GM18508 (cell line): ENCODE data around the gene ABHD2.
A peak's percentile ranks its signal among the peaks of the same experiment; 100 is the strongest.
"Not testable (repeated sequence)": the region's sequence is repeated elsewhere in the genome, so short reads cannot be mapped to it uniquely, and the experiment has no call there.

Source experiments
- ATAC-seq: cut with Tn5 transposase; IDR thresholded peaks from one replicate; pipeline ENCODE4 v1.9.1; 2021; ENCODE audit warnings: moderate number of reproducible peaks; ENCODE audit not compliant: insufficient read depth, unreplicated experiment

Gene ABHD2

GRCh38 chr15:89087830-89088604, at the start of gene ABHD2:
Gene ABHD2 (plus strand): TSS chr15:89088456. CDS start chr15:89116328, 27,872 bp downstream.
- ATAC-seq = peak; percentile 92

DNA sequence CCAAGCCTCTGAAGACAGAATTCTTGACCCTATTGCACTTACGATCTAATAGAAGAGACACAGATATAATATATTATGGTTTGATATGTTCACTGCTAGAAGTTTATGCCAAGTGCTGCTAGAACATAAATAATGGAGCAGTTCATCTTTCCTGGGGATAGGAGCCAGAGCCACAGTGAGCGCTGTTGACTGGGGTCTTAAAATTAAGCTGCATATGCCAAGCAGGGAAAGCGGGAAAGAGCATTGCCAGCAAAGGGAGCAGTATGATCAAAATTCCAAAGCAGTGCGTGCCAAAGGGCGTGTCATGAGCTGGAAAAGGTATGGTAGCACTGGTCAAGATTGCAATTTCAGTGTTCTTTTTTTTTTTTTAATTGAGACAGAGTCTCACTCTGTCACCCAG, 49.1 kb upstream of the ABHD2 start:
- ATAC-seq = no peak

GRCh38 chr15:89041507-89041906, 46.7 kb upstream of the ABHD2 start:
- no peak for ATAC-seq

GRCh38 chr15:89042387-89042786, 45.9 kb upstream of the ABHD2 start:
- no peak for ATAC-seq

DNA sequence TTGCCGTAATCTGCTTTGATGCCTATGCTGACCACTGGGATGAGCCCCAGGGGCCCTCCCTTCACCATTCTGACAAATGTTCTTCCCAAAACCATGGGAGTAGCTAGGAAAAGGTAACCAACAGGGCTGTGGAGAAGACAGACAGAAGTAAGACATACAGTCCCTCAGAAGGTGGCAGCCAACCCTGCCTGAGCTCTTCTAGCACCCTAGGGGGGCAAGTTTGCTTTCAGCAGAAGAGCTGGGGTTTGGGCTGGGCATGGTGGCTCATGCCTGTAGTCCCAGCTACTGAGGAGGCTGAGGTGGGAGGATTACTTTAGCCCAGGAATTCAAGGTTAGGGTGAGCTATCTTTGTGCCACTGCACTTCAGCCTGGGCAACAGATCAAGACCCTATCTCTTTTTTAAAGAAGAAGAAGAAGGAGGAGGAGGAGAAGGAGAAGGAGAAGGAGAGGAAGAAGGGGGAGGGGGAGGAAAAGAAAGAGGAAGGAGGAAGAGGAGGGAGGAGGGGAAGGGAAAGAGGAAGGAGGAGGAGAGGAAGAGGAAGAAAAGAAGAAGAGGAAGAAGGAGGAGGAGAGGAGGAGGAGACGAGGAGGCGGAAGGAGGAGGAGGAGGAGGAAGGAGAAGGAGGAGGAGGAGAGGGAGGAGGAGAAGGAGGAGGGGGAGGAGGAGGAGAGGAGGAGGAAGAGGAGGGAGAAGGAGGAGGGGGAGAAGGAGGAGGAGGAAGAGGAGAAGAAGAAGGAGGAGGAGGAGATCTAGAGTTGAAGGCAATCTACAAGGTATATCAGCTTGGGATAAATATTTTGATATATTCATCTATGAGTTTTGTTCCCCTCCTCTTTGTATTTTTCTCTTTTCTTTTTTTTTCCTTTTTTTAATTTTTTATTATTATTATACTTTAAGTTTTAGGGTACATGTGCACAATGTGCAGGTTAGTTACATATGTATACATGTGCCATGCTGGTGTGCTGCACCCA, 44.9 kb upstream of the ABHD2 start:
- no peak for ATAC-seq

DNA sequence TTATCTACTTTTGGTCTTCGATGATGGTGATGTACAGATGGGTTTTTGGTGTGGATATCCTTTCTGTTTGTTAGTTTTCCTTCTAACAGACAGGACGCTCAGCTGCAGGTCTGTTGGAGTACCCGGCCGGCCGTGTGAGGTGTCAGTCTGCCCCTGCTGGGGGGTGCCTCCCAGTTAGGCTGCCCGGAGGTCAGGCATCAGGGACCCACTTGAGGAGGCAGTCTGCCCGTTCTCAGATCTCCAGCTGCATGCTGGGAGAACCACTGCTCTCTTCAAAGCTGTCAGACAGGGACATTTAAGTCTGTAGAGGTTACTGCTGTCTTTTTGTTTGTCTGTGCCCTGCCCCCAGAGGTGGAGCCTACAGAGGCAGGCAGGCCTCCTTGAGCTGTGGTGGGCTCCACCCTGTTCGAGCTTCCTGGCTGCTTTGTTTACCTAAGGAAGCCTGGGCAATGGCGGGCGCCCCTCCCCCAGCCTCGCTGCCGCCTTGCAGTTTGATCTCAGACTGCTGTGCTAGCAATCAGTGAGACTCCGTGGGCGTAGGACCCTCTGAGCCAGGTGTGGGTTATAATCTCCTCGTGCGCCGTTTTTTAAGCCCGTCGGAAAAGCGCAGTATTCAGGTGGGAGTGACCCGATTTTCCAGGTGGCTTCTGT, 39.1 kb upstream of the ABHD2 start:
- not testable (repeated sequence) for ATAC-seq

DNA sequence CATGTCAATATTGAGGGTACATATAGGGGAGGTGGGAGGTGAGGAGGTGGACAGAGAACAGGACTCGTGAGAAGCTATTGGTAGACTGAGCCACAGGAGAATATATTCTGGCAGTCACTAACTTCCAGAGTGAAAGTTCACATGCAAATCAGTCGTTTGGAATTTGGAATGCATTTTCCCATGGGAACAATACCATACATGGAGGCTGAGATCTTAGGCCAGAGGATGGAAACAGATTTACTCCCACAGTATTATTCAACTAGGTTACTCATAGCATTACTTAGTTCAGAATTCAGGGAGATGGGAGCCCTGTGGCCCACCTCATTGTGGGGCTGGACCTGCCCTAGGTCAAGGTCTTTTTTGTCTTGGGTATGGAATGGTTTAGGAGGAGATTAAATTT, 36.4 kb upstream of the ABHD2 start:
- ATAC-seq = no peak

DNA sequence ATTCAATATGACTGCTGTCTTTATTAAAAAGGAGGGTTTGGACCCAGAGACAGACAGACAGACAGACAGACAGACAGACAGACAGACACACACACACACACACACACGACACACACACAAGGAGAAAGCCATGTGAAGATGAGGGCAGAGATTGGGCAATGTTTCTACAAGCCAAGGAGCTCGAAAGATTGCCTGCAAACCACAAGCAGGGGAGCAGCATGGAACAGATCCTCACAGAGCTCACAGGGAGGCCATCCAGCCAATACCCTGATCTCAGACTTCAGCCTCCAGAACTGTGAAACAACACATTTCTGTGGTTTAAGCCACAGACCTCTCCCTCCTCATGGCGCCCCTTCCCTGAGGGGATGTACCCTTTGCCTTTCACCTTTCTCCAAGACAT, 35.8 kb upstream of the ABHD2 start:
- no peak for ATAC-seq

- ATAC-seq = no peak
These were observed 33.4 kb upstream of the ABHD2 start for GRCh38 chr15:89054873-89055272.

DNA sequence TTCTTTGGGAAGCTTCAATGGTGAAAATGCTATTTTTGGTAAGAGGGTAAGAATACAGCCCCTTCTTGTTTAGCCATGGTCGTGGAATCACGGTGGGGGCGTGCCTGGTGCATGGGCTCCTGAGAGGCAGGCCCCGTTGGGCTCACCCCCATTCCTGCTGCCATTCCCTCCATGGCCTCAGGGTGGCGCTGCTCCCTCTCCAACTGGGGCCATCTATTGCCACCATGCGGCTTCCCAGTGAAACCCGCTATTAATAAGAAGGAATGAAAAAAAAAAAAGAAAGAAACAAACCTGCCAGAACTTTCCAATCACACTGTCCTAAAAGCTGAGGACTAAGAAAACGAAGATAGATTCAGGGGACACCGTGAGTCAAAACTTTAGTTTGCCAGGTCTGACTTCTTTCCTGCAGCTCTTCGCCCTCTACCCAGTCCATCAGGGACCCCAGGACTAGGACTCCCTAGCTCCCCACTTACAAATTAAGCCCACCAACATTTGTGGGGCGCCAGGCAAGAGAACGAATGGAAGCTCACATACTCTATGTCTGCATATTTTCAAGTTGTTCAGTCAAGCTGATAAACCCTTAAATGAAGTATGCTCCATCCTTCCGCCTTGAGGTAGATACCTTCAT, 30.6 kb upstream of the ABHD2 start:
- ATAC-seq = no peak

DNA sequence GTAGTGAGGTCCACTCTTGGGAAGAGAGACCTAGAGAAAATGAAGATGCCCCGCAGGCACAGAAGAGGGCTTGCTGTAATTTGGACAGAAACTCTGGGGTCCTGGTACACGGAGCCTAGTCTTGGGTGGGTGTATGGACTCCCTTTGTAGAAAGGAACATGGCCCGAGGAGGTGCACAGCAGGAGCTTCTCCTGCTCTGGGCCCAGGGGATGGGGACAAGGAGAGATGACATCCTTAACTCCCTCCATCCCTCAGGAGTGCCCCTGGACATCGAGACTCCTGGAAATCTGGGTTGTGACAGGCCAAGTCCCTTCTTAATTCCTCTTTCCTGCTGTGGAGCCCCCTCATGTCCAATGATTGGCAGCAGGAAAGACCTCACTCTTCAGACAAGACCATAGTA, 29.9 kb upstream of the ABHD2 start:
- ATAC-seq = no peak

GRCh38 chr15:89058876-89059405, 29.3 kb upstream of the ABHD2 start:
- no peak for ATAC-seq

- no peak for ATAC-seq
These were observed 22.0 kb upstream of the ABHD2 start for GRCh38 chr15:89066280-89066679.

GRCh38 chr15:89067751-89068150, 20.5 kb upstream of the ABHD2 start:
- no peak for ATAC-seq

DNA sequence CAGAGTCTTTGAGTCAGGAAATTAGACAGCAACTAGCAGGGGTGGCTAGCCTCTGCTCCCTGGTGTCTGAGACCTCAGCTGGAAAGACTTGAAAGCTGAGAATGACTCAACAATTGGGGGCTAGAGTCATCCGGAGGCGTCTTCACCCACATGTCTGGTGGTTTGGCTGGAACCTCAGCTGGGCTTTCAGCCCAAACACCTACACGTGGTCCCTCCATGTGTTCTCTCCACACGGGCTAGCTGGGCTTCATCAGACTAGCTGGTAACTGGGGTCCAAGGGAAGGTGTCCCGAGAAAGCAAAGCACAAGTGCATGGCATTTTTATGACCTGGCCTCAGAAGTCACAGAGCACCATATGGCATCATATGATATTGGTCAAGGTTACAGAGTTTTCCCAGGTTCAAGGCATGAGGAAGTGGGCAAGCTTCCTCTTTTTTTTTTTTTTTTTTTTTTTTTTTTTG, 19.9 kb upstream of the ABHD2 start:
- peak; percentile 86 for ATAC-seq

- ATAC-seq = no peak
These were observed 17.8 kb upstream of the ABHD2 start for GRCh38 chr15:89070197-89071124.

DNA sequence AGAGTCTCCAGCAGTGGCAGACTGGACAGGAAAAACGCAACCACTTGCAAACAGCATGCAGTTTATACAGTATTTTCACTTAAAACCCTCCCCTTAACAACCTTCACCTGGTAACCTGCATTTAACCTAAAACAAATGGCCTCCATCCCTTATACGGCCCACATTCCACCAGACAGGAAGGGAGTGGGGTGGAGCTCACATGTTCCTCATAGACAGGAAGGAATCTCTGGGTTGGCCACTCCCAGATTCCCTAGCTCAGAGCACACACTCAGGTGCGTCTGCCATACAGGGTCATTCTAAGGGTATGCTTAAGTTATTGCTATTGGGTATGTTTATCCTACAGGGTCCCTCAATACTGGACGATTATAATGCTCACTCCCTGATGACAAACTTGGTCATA, 16.8 kb upstream of the ABHD2 start:
- ATAC-seq = no peak

DNA sequence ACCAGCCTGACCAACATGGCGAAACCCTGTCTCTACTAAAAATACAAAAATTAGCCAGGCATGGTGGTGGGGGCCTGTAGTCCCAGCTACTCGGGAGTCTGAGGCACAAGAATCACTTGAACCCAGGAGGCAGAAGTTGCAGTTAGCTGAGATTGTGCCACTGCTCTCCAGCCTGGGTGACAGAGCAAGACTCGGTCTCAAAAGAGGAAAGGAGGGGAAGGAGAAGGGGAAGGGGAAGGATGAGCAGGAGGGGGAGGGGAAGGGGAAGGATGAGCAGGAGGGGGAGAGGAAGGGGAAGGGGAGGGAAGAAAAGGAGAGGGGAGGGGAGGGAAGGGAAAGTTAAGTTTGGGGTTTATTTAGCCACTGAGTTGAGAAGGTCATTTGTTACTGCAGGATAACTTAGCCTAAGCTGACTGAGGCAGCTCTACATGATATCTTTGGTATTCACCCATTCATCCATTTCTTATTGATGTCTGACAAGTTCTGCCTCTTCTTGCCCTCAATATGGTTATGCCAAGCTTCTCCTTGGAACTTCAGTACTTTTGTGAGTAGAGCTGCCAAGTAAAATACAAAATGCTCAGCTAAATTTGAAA, 15.9 kb upstream of the ABHD2 start:
- ATAC-seq = no peak
